RWPE2 (cell line): ENCODE data around the gene AOPEP.

Experiments used
- ATAC-seq: fragments of 200-7000 bp; cut with Tn5 transposase; 3 replicates; pipeline ENCODE4 v1.9.1; 2021; ENCODE audit warnings: low read depth
- DNase-seq: peaks from one replicate; pipeline ENCODE4 v3.0.0-alpha.2; 2020; ENCODE audit warnings: low spot score
- H3K27ac ChIP-seq: fragments of 450-650 bp; 2 replicates; pipeline ENCODE4 v1.5.1; 2017; ENCODE audit warnings: mild to moderate bottlenecking; ENCODE audit not compliant: poor library complexity, severe bottlenecking
- H3K27me3 ChIP-seq: fragments of 250-450 bp; sonication (Bioruptor Pico); 2 replicates; pipeline ENCODE4 v1.5.1; 2021; ENCODE audit warnings: mild to moderate bottlenecking, moderate library complexity; ENCODE audit not compliant: insufficient read depth, poor library complexity, severe bottlenecking
- H3K36me3 ChIP-seq: fragments of 250-450 bp; sonication (Bioruptor Pico); 2 replicates; pipeline ENCODE4 v1.5.1; 2020; ENCODE audit warnings: low read depth, mild to moderate bottlenecking, moderate library complexity
- H3K4me1 ChIP-seq: fragments of 250-450 bp; sonication (Bioruptor Pico); 2 replicates; pipeline ENCODE4 v1.5.1; 2021; ENCODE audit warnings: mild to moderate bottlenecking, moderate library complexity; ENCODE audit not compliant: insufficient read depth, poor library complexity, severe bottlenecking
- H3K4me3 ChIP-seq: fragments of 250-450 bp; sonication (Bioruptor Pico); 2 replicates; pipeline ENCODE4 v1.5.1; 2021; ENCODE audit warnings: mild to moderate bottlenecking, moderate library complexity; ENCODE audit not compliant: severe bottlenecking
- H3K9me3 ChIP-seq: fragments of 250-450 bp; sonication (Bioruptor Pico); 2 replicates; pipeline ENCODE4 v1.5.1; 2021; ENCODE audit warnings: mild to moderate bottlenecking, moderate library complexity; ENCODE audit not compliant: severe bottlenecking
- TF ChIP-seq, protein P1 (sequence below): fragments of 450-650 bp; IDR thresholded peaks from one replicate; pipeline ENCODE4 v1.5.1; 2017; ENCODE audit warnings: mild to moderate bottlenecking, moderate library complexity; ENCODE audit not compliant: poor library complexity, severe bottlenecking

Gene AOPEP

GRCh38 chr9:94971378-94972131 lies 245.1 kb downstream of the AOPEP start:
- Histone ChIP-seq H3K36me3 (no peaks in the 10 kb centered on the region), H3K27me3 (no peaks in the 10 kb centered on the region), H3K27ac (no peak overlapping the region), H3K4me3 (no peak overlapping the region), H3K9me3 (no peaks in the 10 kb centered on the region), H3K4me1 (no peaks in the 10 kb centered on the region)
- DNase-seq, result no peak
- ATAC-seq, result no peak
- TF ChIP-seq, protein P1, sequence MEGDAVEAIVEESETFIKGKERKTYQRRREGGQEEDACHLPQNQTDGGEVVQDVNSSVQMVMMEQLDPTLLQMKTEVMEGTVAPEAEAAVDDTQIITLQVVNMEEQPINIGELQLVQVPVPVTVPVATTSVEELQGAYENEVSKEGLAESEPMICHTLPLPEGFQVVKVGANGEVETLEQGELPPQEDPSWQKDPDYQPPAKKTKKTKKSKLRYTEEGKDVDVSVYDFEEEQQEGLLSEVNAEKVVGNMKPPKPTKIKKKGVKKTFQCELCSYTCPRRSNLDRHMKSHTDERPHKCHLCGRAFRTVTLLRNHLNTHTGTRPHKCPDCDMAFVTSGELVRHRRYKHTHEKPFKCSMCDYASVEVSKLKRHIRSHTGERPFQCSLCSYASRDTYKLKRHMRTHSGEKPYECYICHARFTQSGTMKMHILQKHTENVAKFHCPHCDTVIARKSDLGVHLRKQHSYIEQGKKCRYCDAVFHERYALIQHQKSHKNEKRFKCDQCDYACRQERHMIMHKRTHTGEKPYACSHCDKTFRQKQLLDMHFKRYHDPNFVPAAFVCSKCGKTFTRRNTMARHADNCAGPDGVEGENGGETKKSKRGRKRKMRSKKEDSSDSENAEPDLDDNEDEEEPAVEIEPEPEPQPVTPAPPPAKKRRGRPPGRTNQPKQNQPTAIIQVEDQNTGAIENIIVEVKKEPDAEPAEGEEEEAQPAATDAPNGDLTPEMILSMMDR, result no peak

GRCh38 chr9:94973451-94973941 lies 247.0 kb downstream of the AOPEP start:
- TF ChIP-seq, protein P1, result no peak
- Histone ChIP-seq H3K27ac (no peak overlapping the region), H3K27me3 (no peaks in the 10 kb centered on the region), H3K36me3 (no peaks in the 10 kb centered on the region), H3K4me1 (no peaks in the 10 kb centered on the region), H3K4me3 (no peak overlapping the region), H3K9me3 (no peaks in the 10 kb centered on the region)
- ATAC-seq (no peak), DNase-seq (no peak)

- TF ChIP-seq, protein P1, result no peak
- no peaks in the 10 kb centered on the region for H3K9me3 ChIP-seq
- H3K27ac ChIP-seq, result no peak overlapping the region
- no peaks in the 10 kb centered on the region for H3K27me3 ChIP-seq
- H3K4me3 ChIP-seq, result no peak overlapping the region
- no peak for DNase-seq
- no peaks in the 10 kb centered on the region for H3K4me1 ChIP-seq
- no peaks in the 10 kb centered on the region for H3K36me3 ChIP-seq
- ATAC-seq, result no peak
Observed at GRCh38 chr9:94974154-94974879, 247.8 kb downstream of the AOPEP start.

DNA sequence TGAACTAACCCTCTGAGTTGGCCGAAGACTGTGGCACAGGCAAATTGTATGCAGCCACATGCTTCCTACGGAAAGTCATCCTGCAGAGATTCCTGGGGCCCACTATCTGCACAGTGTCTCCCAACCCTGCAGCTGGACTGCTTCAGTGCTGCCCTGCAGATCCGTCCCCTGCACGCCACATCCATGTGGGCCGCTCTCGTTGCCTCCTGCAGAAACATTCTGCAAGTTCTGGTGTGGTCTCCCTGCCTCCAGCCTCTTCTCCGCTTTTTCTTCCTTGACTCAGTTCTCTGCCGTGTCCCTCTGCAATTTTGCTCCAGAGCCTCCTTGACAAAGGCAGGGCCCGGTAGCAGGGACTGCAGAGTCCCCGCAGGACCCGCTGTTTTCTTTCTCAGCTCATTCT lies 249.0 kb downstream of the AOPEP start:
- no peak for DNase-seq
- Histone ChIP-seq H3K4me3 (no peak overlapping the region), H3K36me3 (no peaks in the 10 kb centered on the region), H3K27me3 (no peaks in the 10 kb centered on the region), H3K27ac (no peak overlapping the region), H3K4me1 (no peaks in the 10 kb centered on the region), H3K9me3 (no peaks in the 10 kb centered on the region)
- TF ChIP-seq, protein P1, result no peak
- no peak for ATAC-seq
